Mucosa of gallbladder (tissue), 1 donor: ENCODE data around the gene ENTPD6. TPM values are rescaled to one million over a fixed set of nuclear protein-coding genes. Genes with fewer than 3 reads are reported as not detected.
"Not testable (repeated sequence)": the region's sequence is repeated elsewhere in the genome, so short reads cannot be mapped to it uniquely, and the experiment has no call there.

ENCODE experiments used
- DNase-seq: peaks from one replicate; pipeline ENCODE4 v3.0.0-alpha.2; 2020; ENCODE audit warnings: low spot score
- total RNA-seq: library from RNA; stranded (reverse); gene quantifications from one replicate; pipeline ENCODE4 v1.2.1, GENCODE V29; 2021
- donor health status: DM: no; HTN: no; CAD: no.

The ENTPD6 gene
- total RNA-seq, 1 donor from 2014 or later, result 133 TPM

- no peak for DNase-seq
These were observed 60.8 kb downstream of the ENTPD6 start for GRCh38 chr20:25256226-25256859.

GRCh38 chr20:25257130-25257529 lies 61.6 kb downstream of the ENTPD6 start:
- DNase-seq, result no peak

GRCh38 chr20:25257756-25258475 lies 62.4 kb downstream of the ENTPD6 start:
- no peak for DNase-seq

GRCh38 chr20:25258476-25258805 lies 62.9 kb downstream of the ENTPD6 start:
- no peak for DNase-seq

- no peak for DNase-seq
These were observed 63.3 kb downstream of the ENTPD6 start for GRCh38 chr20:25258828-25259227.

- DNase-seq, result no peak
These were observed 63.8 kb downstream of the ENTPD6 start for GRCh38 chr20:25259358-25259757.

GRCh38 chr20:25259788-25260254 lies 64.3 kb downstream of the ENTPD6 start:
- no peak for DNase-seq

- DNase-seq, result not testable (repeated sequence)
These were observed 65.4 kb downstream of the ENTPD6 start for GRCh38 chr20:25260770-25261437.

- DNase-seq, result no peak
These were observed 73.7 kb downstream of the ENTPD6 start for GRCh38 chr20:25269057-25269832.

- no peak for DNase-seq
These were observed 74.3 kb downstream of the ENTPD6 start for GRCh38 chr20:25269833-25270170.

GRCh38 chr20:25270829-25271251 lies 75.3 kb downstream of the ENTPD6 start:
- no peak for DNase-seq

GRCh38 chr20:25271486-25272222 lies 76.1 kb downstream of the ENTPD6 start:
- DNase-seq, result no peak

GRCh38 chr20:25272223-25273000 lies 76.9 kb downstream of the ENTPD6 start:
- DNase-seq, result no peak

GRCh38 chr20:25273046-25273445 lies 77.5 kb downstream of the ENTPD6 start:
- DNase-seq, result no peak

- DNase-seq, result no peak
These were observed 78.2 kb downstream of the ENTPD6 start for GRCh38 chr20:25273541-25274358.

- DNase-seq, result no peak
These were observed 79.0 kb downstream of the ENTPD6 start for GRCh38 chr20:25274481-25274880.

GRCh38 chr20:25274891-25275812 lies 79.6 kb downstream of the ENTPD6 start:
- DNase-seq, result no peak

GRCh38 chr20:25275813-25276532 lies 80.5 kb downstream of the ENTPD6 start:
- no peak for DNase-seq
